ENCODE results near the gene CTDSPL.

CTDSPL gene

DNA sequence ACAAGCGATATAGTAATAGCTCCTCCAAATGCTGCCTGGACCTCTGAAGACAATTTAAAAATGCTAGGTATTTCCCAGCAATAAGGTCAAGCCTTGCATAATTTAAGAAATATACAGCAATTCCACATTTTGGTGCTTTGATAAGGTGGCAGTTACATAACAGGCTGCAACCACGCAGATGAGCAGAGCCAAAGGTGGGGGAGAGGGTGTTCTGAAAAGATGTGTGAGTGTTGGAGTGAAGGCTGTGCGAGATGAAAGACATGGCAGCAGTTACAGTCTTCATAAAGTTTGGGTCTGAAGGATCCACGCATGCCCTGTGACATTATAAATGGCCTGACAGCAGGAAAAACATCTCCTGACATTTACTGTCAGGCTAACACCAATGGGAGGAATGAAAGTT, 26.1 kb downstream of the CTDSPL start:
- no peak for TF ChIP-seq POLR2AphosphoS5 (IDR thresholded peaks at IDR 0.05; ENCODE audit: low read depth)
- no peak for TF ChIP-seq GABPA (IDR thresholded peaks at IDR 0.05; ENCODE audit: low read depth)
- TF ChIP-seq, protein P1, sequence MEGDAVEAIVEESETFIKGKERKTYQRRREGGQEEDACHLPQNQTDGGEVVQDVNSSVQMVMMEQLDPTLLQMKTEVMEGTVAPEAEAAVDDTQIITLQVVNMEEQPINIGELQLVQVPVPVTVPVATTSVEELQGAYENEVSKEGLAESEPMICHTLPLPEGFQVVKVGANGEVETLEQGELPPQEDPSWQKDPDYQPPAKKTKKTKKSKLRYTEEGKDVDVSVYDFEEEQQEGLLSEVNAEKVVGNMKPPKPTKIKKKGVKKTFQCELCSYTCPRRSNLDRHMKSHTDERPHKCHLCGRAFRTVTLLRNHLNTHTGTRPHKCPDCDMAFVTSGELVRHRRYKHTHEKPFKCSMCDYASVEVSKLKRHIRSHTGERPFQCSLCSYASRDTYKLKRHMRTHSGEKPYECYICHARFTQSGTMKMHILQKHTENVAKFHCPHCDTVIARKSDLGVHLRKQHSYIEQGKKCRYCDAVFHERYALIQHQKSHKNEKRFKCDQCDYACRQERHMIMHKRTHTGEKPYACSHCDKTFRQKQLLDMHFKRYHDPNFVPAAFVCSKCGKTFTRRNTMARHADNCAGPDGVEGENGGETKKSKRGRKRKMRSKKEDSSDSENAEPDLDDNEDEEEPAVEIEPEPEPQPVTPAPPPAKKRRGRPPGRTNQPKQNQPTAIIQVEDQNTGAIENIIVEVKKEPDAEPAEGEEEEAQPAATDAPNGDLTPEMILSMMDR (IDR thresholded peaks at IDR 0.05; ENCODE audit: insufficient read depth, low read length): no peak
- TF ChIP-seq SPI1 (IDR thresholded peaks at IDR 0.05; ENCODE audit: borderline replicate concordance, low read depth): no peak
- TF ChIP-seq, protein P2, sequence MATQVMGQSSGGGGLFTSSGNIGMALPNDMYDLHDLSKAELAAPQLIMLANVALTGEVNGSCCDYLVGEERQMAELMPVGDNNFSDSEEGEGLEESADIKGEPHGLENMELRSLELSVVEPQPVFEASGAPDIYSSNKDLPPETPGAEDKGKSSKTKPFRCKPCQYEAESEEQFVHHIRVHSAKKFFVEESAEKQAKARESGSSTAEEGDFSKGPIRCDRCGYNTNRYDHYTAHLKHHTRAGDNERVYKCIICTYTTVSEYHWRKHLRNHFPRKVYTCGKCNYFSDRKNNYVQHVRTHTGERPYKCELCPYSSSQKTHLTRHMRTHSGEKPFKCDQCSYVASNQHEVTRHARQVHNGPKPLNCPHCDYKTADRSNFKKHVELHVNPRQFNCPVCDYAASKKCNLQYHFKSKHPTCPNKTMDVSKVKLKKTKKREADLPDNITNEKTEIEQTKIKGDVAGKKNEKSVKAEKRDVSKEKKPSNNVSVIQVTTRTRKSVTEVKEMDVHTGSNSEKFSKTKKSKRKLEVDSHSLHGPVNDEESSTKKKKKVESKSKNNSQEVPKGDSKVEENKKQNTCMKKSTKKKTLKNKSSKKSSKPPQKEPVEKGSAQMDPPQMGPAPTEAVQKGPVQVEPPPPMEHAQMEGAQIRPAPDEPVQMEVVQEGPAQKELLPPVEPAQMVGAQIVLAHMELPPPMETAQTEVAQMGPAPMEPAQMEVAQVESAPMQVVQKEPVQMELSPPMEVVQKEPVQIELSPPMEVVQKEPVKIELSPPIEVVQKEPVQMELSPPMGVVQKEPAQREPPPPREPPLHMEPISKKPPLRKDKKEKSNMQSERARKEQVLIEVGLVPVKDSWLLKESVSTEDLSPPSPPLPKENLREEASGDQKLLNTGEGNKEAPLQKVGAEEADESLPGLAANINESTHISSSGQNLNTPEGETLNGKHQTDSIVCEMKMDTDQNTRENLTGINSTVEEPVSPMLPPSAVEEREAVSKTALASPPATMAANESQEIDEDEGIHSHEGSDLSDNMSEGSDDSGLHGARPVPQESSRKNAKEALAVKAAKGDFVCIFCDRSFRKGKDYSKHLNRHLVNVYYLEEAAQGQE (IDR thresholded peaks at IDR 0.05; ENCODE audit: insufficient replicate concordance, low read depth): no peak
- Histone ChIP-seq H3K27me3 (ENCODE audit: insufficient read depth, poor library complexity, severe bottlenecking) (peaks cover 10% of the 10 kb centered on the region), H3K27ac (replicated peaks) (no peak overlapping the region), H3K4me3 (replicated peaks; ENCODE audit: insufficient read depth, low read length) (no peak overlapping the region)
- no peak for DNase-seq (ENCODE audit: low read depth in 1 of 2, low spot score in 1 of 2)

DNA sequence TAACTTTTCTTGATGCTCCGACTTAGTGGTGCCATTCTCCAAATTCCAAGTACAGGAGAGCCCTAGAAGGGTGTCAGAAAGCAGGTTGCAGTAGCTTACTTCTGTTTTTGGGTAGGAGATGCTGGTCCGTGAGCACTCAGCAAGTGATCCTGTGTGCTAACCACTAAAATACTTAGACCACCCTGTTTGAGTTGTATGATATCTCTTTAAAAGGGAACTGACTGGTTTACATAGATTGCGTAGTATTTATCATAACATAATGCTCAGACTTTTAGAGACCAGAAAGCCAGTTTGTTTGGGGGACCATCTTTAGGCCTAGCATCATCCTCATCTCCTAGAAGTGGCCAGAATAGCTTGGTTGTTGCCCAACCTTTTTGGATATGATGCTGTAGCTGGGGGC, 26.7 kb downstream of the CTDSPL start:
- Histone ChIP-seq H3K4me3 (replicated peaks; ENCODE audit: insufficient read depth, low read length) (no peak overlapping the region), H3K27ac (replicated peaks) (no peak overlapping the region), H3K27me3 (ENCODE audit: insufficient read depth, poor library complexity, severe bottlenecking) (peaks cover 10% of the 10 kb centered on the region)
- no peak for TF ChIP-seq POLR2AphosphoS5 (IDR thresholded peaks at IDR 0.05; ENCODE audit: low read depth)
- TF ChIP-seq, protein P1 (IDR thresholded peaks at IDR 0.05; ENCODE audit: insufficient read depth, low read length): no peak
- TF ChIP-seq, protein P2 (IDR thresholded peaks at IDR 0.05; ENCODE audit: insufficient replicate concordance, low read depth): no peak
- TF ChIP-seq SPI1 (IDR thresholded peaks at IDR 0.05; ENCODE audit: borderline replicate concordance, low read depth): no peak
- TF ChIP-seq GABPA (IDR thresholded peaks at IDR 0.05; ENCODE audit: low read depth): no peak
- no peak for DNase-seq (ENCODE audit: low read depth in 1 of 2, low spot score in 1 of 2)

DNA sequence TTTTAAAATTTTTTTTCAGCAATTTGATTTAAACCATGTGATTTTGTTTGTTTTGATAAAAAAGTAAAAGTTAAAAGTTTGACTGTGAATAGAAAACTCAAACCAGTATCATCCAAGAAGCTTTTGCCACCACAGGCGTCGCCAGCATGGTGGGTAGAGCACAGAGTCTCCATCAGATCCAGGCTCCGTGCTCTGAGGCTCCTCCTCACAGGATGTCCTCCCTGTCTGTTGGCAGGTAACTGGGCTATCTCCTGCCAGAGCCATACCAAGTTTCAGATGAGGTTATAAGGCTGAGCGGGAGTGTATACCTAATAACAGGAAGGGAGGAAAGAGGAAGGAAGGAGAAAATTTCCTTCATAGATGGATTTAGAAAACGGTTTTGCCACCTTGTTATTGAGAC, 28.8 kb downstream of the CTDSPL start:
- Histone ChIP-seq H3K4me3 (replicated peaks; ENCODE audit: insufficient read depth, low read length) (no peak overlapping the region), H3K27me3 (ENCODE audit: insufficient read depth, poor library complexity, severe bottlenecking) (peaks cover 3% of the 10 kb centered on the region), H3K27ac (replicated peaks) (no peak overlapping the region)
- no peak for TF ChIP-seq SPI1 (IDR thresholded peaks at IDR 0.05; ENCODE audit: borderline replicate concordance, low read depth)
- TF ChIP-seq POLR2AphosphoS5 (IDR thresholded peaks at IDR 0.05; ENCODE audit: low read depth): no peak
- TF ChIP-seq, protein P2 (IDR thresholded peaks at IDR 0.05; ENCODE audit: insufficient replicate concordance, low read depth): no peak
- TF ChIP-seq, protein P1 (IDR thresholded peaks at IDR 0.05; ENCODE audit: insufficient read depth, low read length): no peak
- no peak for TF ChIP-seq GABPA (IDR thresholded peaks at IDR 0.05; ENCODE audit: low read depth)
- DNase-seq (ENCODE audit: low read depth in 1 of 2, low spot score in 1 of 2): no peak

All from HL-60 (cell line).